ENCODE data around the gene AHNAK2. TPM values are rescaled to one million over a fixed set of nuclear protein-coding genes. Genes with fewer than 3 reads are reported as not detected.

AHNAK2 gene
- total and polyA plus RNA-seq, 2 donors (not counting 1 experiment from before 2014, with no cell fraction given), result not detected

GRCh38 chr14:105023791-105024480 is 45.8 kb upstream of the AHNAK2 start:
- H4K20me1 ChIP-seq (ENCODE audit: control insufficient read depth, insufficient read depth, low read length, poor library complexity, severe bottlenecking), result peaks cover 14% of the 10 kb centered on the region
- ATAC-seq (ENCODE audit: low read depth) (no peak), DNase-seq (no peak)
- intact Hi-C loops (cut with micrococcal nuclease), result no loop called here
- POLR2A ChIA-PET, result no interaction called here
- Mint-ChIP-seq H3K4me1 (peaks cover 45% of the 10 kb centered on the region), H3K4me3 (peak overlapping the region; percentile 16), H3K9me3 (ENCODE audit: insufficient read depth) (no peaks in the 10 kb centered on the region), H3K27ac (peak overlapping the region; percentile 8), H3K27me3 (no peaks in the 10 kb centered on the region)
- H3K4me3 ChIP-seq (ENCODE audit: control extremely low read depth in 1 of 5, extremely low read depth in 1 of 5, insufficient read depth in 1 of 5, low read depth in 2 of 5, low read length in 4 of 5), result no peak overlapping the region
- peaks cover 16 to 37% of the 10 kb centered on the region in 2 donors for H3K4me1 ChIP-seq (ENCODE audit: control insufficient read depth in 2 of 2, insufficient read depth in 2 of 2, low read length in 2 of 2)
- H3K27ac ChIP-seq (ENCODE audit: low read length in 2 of 2), result no peak overlapping the region
- peaks cover 0 to 3% (median 0%) of the 10 kb centered on the region in 3 donors for H3K9me3 ChIP-seq (ENCODE audit: control extremely low read depth in 1 of 3, control insufficient read depth in 2 of 3, insufficient read depth in 1 of 3, low read length in 2 of 3)
- TF ChIP-seq EZH2 (IDR thresholded peaks at IDR 0.05; ENCODE audit: borderline replicate concordance, insufficient read depth, low read depth, low read length, poor library complexity, severe bottlenecking) (no peak), CTCF (IDR thresholded peaks at IDR 0.05) (no peak)
- CTCF ChIA-PET, result interaction anchor here (4.6 kb wide), 1 partner anchor 22 kb away, joined by 20 read pairs; no protein-coding TSS in a partner anchor
- H2AFZ ChIP-seq (ENCODE audit: insufficient read depth, low read depth, low read length, poor library complexity, severe bottlenecking), result no peak overlapping the region
- H3K79me2 ChIP-seq (ENCODE audit: control insufficient read depth, insufficient read depth, low read length), result peaks cover 21% of the 10 kb centered on the region
- H3K36me3 ChIP-seq (replicated peaks in 1 of 2; ENCODE audit: control extremely low read depth in 1 of 2, control insufficient read depth in 1 of 2, extremely low read depth in 1 of 2, insufficient read depth in 2 of 2, low read length in 1 of 2), result no peaks in the 10 kb centered on the region
- no peak overlapping the region for H3K9ac ChIP-seq (ENCODE audit: low read length)
- no peak overlapping the region for H3K4me2 ChIP-seq (replicated peaks; ENCODE audit: low read depth, low read length, poor library complexity, severe bottlenecking)
- H3K27me3 ChIP-seq (replicated peaks in 1 of 4; ENCODE audit: control extremely low read depth in 1 of 4, control insufficient read depth in 3 of 4, insufficient read depth in 4 of 4, low read length in 3 of 4), result no peaks in the 10 kb centered on the region
- 88% methylated on average over 3 of the region's 4 CpGs for WGBS (ENCODE audit: insufficient coverage)

GRCh38 chr14:105023144-105023543 is 45.0 kb upstream of the AHNAK2 start:
- Histone ChIP-seq H3K36me3 (replicated peaks in 1 of 2; ENCODE audit: control extremely low read depth in 1 of 2, control insufficient read depth in 1 of 2, extremely low read depth in 1 of 2, insufficient read depth in 2 of 2, low read length in 1 of 2) (no peaks in the 10 kb centered on the region), H3K4me2 (replicated peaks; ENCODE audit: low read depth, low read length, poor library complexity, severe bottlenecking) (no peak overlapping the region), H2AFZ (ENCODE audit: insufficient read depth, low read depth, low read length, poor library complexity, severe bottlenecking) (no peak overlapping the region), H3K27me3 (replicated peaks in 1 of 4; ENCODE audit: control extremely low read depth in 1 of 4, control insufficient read depth in 3 of 4, insufficient read depth in 4 of 4, low read length in 3 of 4) (no peaks in the 10 kb centered on the region), H3K27ac (ENCODE audit: low read length in 2 of 2) (no peak overlapping the region), H3K4me1 (ENCODE audit: control insufficient read depth in 2 of 2, insufficient read depth in 2 of 2, low read length in 2 of 2) (peaks cover 17 to 43% of the 10 kb centered on the region in 2 donors), H3K9ac (ENCODE audit: low read length) (no peak overlapping the region), H3K79me2 (ENCODE audit: control insufficient read depth, insufficient read depth, low read length) (peaks cover 29% of the 10 kb centered on the region), H4K20me1 (ENCODE audit: control insufficient read depth, insufficient read depth, low read length, poor library complexity, severe bottlenecking) (peaks cover 22% of the 10 kb centered on the region), H3K9me3 (ENCODE audit: control extremely low read depth in 1 of 3, control insufficient read depth in 2 of 3, insufficient read depth in 1 of 3, low read length in 2 of 3) (peaks cover 0 to 3% (median 0%) of the 10 kb centered on the region in 3 donors), H3K4me3 (ENCODE audit: control extremely low read depth in 1 of 5, extremely low read depth in 1 of 5, insufficient read depth in 1 of 5, low read depth in 2 of 5, low read length in 4 of 5) (no peak overlapping the region)
- H3K27ac Mint-ChIP-seq, result peak overlapping the region; percentile 8
- TF ChIP-seq EZH2 (IDR thresholded peaks at IDR 0.05; ENCODE audit: borderline replicate concordance, insufficient read depth, low read depth, low read length, poor library complexity, severe bottlenecking), result no peak
- TF ChIP-seq CTCF (IDR thresholded peaks at IDR 0.05), result no peak
- ATAC-seq (ENCODE audit: low read depth) (no peak), DNase-seq (no peak)
- peak overlapping the region; percentile 16 for H3K4me3 Mint-ChIP-seq
- H3K9me3 Mint-ChIP-seq (ENCODE audit: insufficient read depth), result no peaks in the 10 kb centered on the region
- peaks cover 49% of the 10 kb centered on the region for H3K4me1 Mint-ChIP-seq
- H3K27me3 Mint-ChIP-seq, result no peaks in the 10 kb centered on the region
- CTCF ChIA-PET, result interaction anchor here (1.0 kb wide), 1 partner anchor 22 kb away, joined by 7 read pairs; no protein-coding TSS in a partner anchor
- WGBS (ENCODE audit: insufficient coverage), result 98% methylated on average over 7 of the region's 11 CpGs
- intact Hi-C loops (cut with micrococcal nuclease), result no loop called here
- POLR2A ChIA-PET, result no interaction called here
